Measurements from ENCODE around the gene AHCTF1.
"Not testable (repeated sequence)": the region's sequence is repeated elsewhere in the genome, so short reads cannot be mapped to it uniquely, and the experiment has no call there.

AHCTF1 gene

DNA sequence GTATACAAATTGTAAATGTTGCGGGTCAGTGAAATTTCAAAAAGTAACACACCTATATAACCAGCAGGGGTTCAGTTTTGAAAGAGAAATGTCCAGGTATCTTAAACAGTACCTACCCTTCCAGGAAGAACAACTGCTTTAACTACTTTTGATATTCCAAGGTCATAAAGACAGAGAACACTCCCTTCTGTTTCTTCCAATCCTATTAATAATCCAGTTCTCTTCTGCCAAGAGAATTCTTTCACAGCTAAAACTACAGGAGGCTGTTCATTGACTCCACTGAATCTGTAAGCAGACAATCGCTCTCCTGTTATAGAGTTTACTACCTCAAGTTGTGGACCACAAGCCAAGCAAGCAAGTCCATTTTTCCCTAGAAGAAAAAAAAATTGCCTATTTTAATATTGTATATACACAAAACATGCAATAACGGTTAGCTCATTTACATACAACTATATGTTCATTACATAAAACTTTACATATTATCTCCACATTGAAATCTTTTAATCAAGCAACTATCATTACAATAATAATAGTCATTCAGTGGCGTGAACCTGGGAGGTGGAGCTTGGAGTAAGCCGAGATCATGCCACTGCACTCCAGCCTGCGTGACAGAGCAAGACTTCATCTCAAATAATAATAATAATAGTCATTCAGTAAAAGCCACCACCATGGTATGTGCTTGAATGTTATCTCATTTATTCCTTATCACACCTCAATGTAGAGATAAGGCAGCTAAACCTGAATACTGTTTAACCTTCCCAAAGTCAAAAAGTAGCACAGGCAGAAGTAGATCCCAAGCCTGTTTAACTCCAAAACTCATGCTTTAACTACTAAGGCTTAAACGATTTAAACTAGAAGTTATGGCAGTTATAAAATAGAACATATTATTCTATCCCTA is 15.5 kb downstream of the AHCTF1 start:
- DNase-seq, result not testable (repeated sequence)

GRCh38 chr1:246907472-246907871 is 24.3 kb downstream of the AHCTF1 start:
- no peak for DNase-seq

DNA sequence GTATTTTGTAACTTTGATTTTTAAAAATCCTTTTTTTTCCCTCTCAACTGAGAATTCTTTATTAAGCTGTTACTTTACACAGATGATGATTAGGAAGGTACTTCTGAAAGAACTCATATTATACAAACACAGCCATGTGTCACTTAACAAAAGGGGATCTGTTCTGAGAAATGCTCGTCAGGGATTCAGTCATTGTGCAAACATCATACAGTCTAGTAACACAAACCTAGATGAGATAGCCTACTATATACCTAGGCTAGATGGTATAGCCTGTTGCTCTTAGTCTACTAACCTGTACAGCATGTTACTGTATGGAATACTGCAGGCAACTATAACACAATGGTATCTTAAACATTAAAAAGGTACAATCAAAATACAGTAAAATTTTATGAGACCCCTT is 24.9 kb downstream of the AHCTF1 start:
- no peak for DNase-seq

GRCh38 chr1:246901874-246902273 is 29.9 kb downstream of the AHCTF1 start:
- no peak for DNase-seq

GRCh38 chr1:246897302-246897701 is 34.4 kb downstream of the AHCTF1 start:
- no peak for DNase-seq

DNA sequence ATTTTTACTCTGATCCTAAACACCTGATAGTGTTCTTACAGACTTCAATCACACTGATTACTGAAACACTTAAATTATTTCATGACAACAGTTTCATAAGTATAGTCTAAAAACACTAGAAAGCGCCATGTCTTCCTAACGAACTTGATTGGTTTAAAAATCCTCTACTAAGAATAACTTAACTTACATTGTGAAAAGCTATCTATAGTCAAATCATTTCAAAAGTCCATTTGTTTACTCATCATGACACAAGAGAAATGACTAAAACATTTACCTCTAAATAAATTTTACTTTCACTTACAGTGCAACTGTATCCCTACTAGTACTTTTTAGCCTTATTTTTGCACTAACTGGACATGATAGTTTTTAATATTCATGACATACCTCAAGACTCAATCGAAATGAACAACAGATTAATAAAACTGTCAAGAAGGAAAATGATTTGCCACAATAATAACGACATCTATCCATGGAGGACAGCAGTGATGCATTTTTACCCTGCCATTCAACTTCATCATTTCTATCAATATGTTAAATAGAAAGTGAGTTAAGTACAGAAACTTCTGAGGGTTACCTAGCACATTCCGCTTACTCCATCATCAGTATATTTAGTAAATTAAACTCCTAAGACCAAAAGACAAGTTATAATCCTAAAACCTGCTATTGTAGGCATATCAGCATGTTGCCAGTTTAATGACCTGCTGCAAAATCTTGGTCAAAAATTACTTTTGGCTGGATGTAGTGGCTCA is 38.4 kb downstream of the AHCTF1 start:
- DNase-seq, result no peak

GRCh38 chr1:246891105-246891504 is 40.6 kb downstream of the AHCTF1 start:
- no peak for DNase-seq

- DNase-seq, result no peak
These were observed 43.2 kb downstream of the AHCTF1 start for GRCh38 chr1:246888522-246888921.

GRCh38 chr1:246885389-246885788 is 46.4 kb downstream of the AHCTF1 start:
- DNase-seq, result not testable (repeated sequence)

DNA sequence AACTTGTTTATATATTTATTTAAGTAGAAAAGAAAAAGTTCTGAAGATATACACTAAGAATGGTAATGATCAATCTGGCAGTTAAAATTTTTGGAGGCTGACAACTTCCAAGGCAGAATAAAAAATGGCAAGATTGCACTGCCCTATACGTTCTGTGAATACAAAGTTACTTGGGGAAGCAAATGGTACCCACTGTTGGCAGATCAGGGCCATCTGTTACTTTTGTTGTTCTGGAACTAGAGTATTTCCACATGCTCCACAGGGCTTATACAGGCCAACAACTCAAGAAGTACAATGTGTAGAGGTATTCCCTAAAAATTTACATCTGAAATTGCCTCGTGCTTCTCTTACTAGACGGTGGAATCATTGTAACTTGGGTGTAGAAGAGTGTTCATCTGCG is 53.2 kb downstream of the AHCTF1 start:
- DNase-seq, result no peak

GRCh38 chr1:246876431-246876830 is 55.3 kb downstream of the AHCTF1 start:
- no peak for DNase-seq

DNA sequence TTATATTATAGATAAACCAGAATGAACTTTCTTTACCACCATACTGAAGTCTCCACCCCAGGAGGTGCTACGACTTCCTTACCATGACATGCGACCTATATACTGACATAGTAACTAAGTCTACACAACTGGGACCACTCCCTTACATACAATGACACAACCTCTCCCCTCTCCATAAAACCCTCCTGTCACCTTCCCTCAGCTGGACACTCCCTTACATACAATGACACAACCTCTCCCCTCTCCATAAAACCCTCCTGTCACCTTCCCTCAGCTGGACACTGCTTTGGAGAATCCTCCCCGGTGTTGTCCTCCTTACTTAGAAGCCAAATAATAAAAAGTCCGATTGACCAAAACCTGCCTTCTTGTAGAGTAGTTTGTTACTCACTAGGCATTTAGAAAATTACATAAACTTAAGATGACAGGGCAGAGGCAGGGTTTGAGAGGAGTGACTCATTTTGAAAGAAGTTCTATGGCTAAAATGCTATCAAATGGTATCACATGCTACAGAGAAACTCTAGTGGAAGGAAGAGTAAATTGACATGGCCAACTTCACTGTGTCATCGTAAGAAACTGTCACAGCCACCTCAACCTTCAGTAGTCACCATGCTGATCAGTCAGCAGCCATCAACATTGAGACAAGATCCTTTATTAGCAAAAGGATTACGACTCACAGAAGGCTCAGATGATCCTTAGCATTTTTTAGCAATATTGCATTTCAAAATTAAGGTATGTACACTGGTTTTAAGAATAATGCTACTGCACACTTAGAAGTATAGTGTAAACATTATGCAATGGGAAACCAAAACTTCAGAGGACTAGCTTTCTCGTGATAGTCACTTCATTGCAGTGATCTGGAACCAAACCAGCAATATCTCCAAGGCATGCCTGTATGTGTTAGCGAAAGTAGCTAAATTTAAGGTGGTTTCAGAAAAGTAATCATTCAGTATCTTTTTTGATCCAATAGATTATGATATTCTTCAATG is 56.4 kb downstream of the AHCTF1 start:
- no peak for DNase-seq

GRCh38 chr1:246865921-246866320 is 65.8 kb downstream of the AHCTF1 start:
- DNase-seq, result no peak

DNA sequence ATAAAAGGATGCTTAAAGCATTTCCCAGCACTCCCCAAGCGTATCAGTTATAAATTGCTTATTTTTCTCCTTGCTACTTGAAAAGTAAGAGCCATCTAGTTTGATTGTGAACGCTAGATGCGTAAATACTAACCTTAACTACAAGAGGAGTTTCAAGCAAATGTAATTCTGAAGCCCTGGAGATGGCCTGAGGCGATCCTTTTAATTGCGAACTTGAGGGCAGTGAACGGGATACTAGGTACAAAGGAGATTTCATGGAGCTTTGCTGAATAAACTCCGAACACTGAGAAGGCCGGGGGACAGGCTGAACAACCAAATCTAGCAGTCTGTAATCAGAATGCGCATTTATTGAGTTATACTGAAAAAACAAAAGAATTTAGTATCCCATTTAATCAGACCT is 68.0 kb downstream of the AHCTF1 start:
- not testable (repeated sequence) for DNase-seq

- no peak for DNase-seq
These were observed 71.3 kb downstream of the AHCTF1 start for GRCh38 chr1:246860401-246860800.

DNA sequence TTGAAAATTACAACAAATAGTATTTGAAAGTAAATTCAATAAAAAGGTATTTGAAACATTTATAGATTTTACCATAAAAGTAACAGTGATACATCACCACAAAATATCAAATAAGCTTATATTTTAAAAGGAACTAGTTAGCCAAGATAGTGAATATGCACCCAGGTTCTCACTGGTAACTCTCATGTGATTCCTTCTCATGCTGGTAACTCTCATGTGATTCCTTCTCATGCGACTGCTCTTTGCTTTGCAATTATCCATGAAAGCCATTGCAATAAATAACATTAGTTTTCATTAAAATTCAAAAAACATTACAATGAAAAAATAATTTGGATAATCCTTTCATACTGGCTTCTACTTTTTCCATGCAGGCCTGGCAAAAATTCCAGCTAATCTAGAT is 75.4 kb downstream of the AHCTF1 start:
- no peak for DNase-seq

GRCh38 chr1:246850640-246851039 is 81.1 kb downstream of the AHCTF1 start:
- DNase-seq, result not testable (repeated sequence)

DNA sequence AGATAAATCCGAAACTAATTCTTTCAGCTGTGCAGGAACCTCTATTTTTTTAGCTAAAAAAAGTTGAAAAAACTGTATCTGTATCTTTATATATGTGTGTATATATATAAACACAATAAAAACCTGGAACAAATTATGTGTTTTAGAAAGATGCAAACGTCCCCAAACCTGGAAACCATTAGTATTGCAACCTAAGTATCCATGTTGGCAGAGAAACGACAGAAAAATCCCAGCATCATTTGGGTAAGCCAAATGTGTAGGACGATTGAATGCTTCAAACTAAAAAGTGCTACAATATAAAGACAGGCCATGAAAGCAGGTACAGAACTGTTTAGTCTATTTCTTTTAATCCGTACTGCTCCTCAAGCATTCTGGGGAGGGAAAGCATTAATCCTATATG is 87.9 kb downstream of the AHCTF1 start:
- no peak for DNase-seq

DNA sequence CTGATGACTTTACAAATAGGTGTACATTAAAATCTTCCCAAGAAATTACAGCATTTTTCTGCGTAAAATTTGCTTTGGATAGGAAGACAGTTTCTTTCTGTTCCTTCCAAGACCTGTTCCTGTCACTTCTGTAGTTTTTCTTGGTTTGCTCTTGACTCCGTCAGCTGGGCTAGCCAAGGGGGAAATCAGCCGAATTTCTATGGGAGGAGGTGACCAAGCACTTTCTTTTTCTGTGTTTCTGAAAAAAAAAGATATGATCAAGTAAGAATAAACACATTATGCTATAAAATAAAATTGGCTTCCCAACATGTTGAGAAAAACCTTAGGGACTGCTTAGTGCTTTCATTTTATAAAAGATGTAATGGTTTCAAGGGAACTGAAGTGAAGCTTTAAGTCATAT is 91.0 kb downstream of the AHCTF1 start:
- DNase-seq, result not testable (repeated sequence)

DNA sequence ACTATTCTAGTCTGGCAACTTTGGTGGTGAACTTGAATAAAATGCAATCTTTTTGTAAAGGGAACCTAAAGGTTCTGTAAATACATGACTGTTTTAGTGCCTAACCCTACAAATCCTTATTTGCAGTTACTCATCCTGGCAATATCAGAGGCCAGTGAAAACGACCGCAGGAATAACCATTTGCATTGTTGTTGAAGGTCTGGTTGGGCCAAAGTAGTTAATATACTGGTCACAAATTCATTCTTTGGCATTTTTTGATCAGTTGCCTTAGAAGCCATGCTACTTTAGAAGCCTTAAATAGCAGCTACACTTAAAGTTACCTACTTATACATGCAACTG is 93.7 kb downstream of the AHCTF1 start:
- DNase-seq, result no peak

DNA sequence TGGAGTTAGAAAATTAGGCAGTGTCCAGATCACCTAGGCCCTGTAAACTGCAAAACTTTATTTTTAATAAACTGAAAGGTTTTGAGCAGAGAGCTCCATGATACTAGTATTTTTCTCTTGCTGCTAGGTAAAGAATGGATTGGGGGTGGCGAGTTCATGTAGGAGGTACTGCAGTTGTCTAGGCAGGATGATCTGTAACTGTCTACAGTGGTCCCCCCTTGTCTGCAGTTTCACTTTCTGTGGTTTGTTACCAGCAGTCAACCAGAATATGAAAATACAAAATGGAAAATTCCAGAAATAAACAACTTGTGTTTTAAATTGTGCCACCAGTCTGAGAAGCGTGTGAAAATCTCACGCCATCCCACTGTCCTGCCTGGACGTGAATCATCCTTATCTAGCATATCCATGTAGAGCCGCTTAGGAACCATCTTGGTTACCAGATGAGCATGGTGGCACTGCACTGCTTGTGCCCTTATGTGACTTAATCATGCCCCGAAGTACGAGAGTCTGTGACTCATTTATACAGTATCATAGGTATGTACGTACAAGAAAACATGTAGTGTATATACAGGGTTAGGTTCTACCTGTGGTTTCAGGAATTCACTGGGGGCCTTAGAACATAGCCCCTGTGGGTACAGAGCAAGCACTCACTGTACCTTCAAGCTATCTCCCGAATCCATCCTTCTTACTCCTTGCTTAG is 94.2 kb downstream of the AHCTF1 start:
- no peak for DNase-seq

DNA sequence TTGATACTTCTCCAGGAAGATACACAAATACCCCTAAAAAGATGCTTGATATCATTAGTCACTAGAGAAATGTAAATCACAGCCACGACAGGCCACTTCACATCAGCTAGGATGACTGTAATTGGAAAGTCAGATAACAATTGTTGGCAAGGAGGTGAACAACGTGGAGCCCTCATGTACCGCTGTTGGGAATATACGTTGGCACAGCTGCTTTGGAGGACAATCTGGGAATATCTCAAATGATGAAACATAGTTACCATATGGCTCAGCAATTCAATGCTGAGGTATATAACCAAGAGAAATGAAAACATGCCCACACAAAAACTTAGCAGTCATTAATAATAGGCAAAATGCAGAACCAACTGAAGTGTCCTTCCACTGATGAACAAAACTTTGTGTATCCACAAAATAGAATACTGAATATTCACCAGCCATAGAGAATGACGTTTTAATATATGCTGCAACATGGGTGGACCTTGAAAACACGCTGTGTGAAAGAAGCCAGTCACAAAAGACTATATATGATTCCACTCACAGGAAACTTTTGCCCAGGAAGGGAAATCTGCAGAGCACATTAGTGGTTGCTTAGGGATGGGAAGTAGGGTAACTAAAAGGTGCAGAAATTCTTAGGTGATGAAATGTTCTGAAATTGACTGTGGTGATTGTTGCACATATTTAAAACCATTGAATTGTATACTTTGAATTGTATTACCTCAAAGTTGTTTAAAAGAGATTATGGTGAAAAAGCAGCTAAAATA is 95.4 kb downstream of the AHCTF1 start:
- DNase-seq, result no peak
